ENCODE measurements around the gene BGN. TPM values are rescaled to one million over a fixed set of nuclear protein-coding genes. Genes with fewer than 3 reads are reported as not detected.

BGN gene
- total and polyA plus RNA-seq, 10 of the 15 experiments (the other 5 are each of a cell fraction or from before 2014, with no cell fraction given), result 0.06 to 0.18 (median 0.12) TPM; not detected in 7

DNA sequence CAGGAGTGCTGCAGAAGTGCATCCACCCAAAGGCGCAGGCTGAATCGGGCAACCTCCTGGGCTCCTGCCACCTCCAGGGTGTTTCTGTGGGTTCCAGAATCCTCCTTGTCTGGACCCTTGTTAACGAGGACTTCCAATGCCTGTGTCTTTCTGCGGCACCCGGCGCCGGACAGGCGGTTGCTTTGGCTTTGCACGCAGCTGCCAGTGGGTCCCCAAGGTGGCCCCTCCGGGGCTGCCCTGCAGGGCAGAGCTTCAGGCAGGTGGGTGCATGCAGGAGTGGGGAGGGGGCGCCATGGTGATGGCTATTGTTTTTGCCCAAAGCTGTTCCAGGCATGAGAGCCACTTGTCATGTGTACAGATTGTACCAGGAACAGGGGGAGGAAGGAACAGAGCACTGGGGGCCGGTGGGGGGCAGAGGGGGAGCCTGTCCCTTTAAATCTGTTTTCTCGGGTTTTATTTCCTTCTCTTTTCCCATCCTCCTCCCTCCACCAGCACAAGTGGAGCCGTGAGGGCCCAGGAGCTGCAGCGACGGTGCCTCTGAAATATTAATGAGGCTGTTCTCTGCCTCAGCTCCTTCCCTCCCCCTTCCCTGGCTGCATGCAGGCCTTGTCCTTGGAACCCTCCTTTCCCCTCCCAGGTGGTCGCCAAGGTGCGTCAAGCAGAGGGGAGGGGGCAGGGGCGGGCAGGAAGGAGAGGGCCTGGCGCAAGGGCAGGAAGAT, 35.8 kb downstream of the BGN start:
- SMC1A ChIA-PET (ENCODE audit: uncharacterized antibody, unreplicated experiment), result no interaction called here
- Histone ChIP-seq H3K27me3 (replicated peaks in 1 of 2; ENCODE audit: control insufficient read depth in 2 of 2, insufficient read depth in 2 of 2, low read length in 1 of 2) (no peaks in the 10 kb centered on the region; a peak in 2 of 4 replicates), H3K27ac (ENCODE audit: control insufficient read depth, insufficient read depth) (no peak overlapping the region), H3K9ac (ENCODE audit: control insufficient read depth, insufficient read depth, low read length) (no peak overlapping the region), H4K20me1 (ENCODE audit: control insufficient read depth, insufficient read depth) (no peaks in the 10 kb centered on the region; the same call in 1 of the 2 replicates), H3K4me3 (no peak overlapping the region), H3K9me3 (replicated peaks; ENCODE audit: control insufficient read depth, insufficient read depth, low read length) (no peaks in the 10 kb centered on the region), H2AFZ (ENCODE audit: control insufficient read depth, low read depth, low read length) (no peak overlapping the region), H3K36me3 (ENCODE audit: control insufficient read depth in 2 of 2, insufficient read depth in 2 of 2, low read length in 1 of 2) (no peaks in the 10 kb centered on the region), H3K4me2 (ENCODE audit: control insufficient read depth, insufficient read depth) (no peak overlapping the region), H3K4me1 (ENCODE audit: control insufficient read depth, insufficient read depth, low read length) (no peaks in the 10 kb centered on the region), H3K79me2 (ENCODE audit: control insufficient read depth, insufficient read depth, low read length) (no peaks in the 10 kb centered on the region)
- WGBS (ENCODE audit: insufficient coverage, insufficient replicate concordance, low lambda C conversion rate, missing lambda C conversion rate), result 45% methylated on average over 18 of the region's 20 CpGs
- CTCF ChIA-PET, result interaction anchor here (0.7 kb wide), 1 partner anchor 618 kb away, joined by 3 read pairs; no protein-coding TSS in a partner anchor
- no peak for FAIRE-seq
- no TSS peak for BruUV-seq (replicated peaks)
- ATAC-seq, result no peak
- intact Hi-C loops (cut with micrococcal nuclease; ENCODE audit: unreplicated experiment) (no loop called here), in situ Hi-C loops (cut with MboI) (loop anchor here (10.0 kb wide), 1 partner anchor 124 kb away; no protein-coding TSS in a partner anchor)
- no peak for DNase-seq (ENCODE audit: low read depth, low spot score)
- RAD21 ChIA-PET (ENCODE audit: unreplicated experiment), result no interaction called here
- POLR2A ChIA-PET, result no interaction called here
- TF ChIP-seq ZNF384 (IDR thresholded peaks at IDR 0.05; ENCODE audit: borderline replicate concordance, low read depth, low read length), result no peak
- no peak for TF ChIP-seq MYC (IDR thresholded peaks at IDR 0.05; ENCODE audit: insufficient read depth, insufficient read length, insufficient replicate concordance, low read length, severe bottlenecking)
- TF ChIP-seq DPF2 (IDR thresholded peaks at IDR 0.05), result no peak
- TF ChIP-seq TARDBP (IDR thresholded peaks at IDR 0.05; ENCODE audit: borderline replicate concordance), result no peak
- TF ChIP-seq POLR2AphosphoS2 (IDR thresholded peaks at IDR 0.05; ENCODE audit: low read depth, low read length), result no peak
- TF ChIP-seq SP1 (IDR thresholded peaks at IDR 0.05; ENCODE audit: low read depth, low read length), result no peak
- no peak for TF ChIP-seq CHD1 (IDR thresholded peaks at IDR 0.05; ENCODE audit: low read depth, low read length)
- TF ChIP-seq MYB (IDR thresholded peaks at IDR 0.05; ENCODE audit: borderline replicate concordance, low read depth, low read length), result no peak
- TF ChIP-seq TCF3 (IDR thresholded peaks at IDR 0.05; ENCODE audit: borderline replicate concordance, insufficient read depth, low read depth, low read length), result no peak
- TF ChIP-seq BACH1 (IDR thresholded peaks at IDR 0.05; ENCODE audit: borderline replicate concordance), result no peak

All from GM12878 (cell line).